ENCODE measurements around the gene PABPN1L. TPM values are rescaled to one million over a fixed set of nuclear protein-coding genes. Genes with fewer than 3 reads are reported as not detected.

Gene PABPN1L
- total and polyA plus RNA-seq, 2 of the 13 experiments (the other 11 are each of a cell fraction or from before 2014, with no cell fraction given) = not detected

DNA sequence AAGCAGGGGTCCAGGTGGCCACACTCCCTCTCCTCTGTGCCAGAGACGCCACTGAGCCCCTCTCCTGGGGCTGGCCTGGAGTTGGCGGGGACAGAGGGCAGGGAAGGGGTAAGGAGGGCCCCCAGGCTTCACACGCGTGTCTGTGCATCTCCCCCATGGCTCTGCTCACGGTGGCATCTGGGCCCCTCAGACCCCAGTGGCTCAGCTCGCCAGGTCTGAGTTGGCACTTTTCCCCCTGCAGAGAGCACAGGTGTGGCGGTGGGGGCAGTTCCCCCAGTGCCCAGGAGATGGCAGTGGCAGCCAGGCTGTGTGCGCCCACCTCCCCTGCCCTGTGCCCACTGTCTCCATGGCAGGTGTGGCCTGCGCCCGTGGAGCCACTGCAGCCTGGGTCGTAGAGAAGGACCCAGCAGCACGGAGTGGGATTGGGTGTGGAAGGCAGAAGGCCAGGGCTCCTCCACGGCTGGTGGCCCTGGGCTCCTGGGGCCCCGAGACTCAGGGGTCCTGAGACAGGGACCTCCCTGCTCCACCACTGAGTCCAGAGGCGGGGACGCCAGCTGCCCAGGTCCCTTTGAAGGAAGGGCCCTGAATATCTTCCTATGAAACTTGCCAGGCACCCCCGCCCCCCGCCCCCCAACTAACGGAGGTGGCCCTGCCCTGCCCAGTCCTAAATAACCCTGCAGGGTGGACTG, 50.4 kb downstream of the PABPN1L start (continued):
- TF ChIP-seq ZNF276 (CRISPR knock-in tag; IDR thresholded peaks at IDR 0.05; ENCODE audit: low read depth) (no peak), ZFAT (CRISPR knock-in tag; conservative IDR thresholded peaks at IDR 0.05) (no peak), ZNF484 (CRISPR knock-in tag; IDR thresholded peaks at IDR 0.05; ENCODE audit: borderline replicate concordance, low read depth) (no peak), ZNF292 (CRISPR knock-in tag; IDR thresholded peaks at IDR 0.05; ENCODE audit: borderline replicate concordance, low read depth) (no peak), HMGXB3 (CRISPR knock-in tag; IDR thresholded peaks at IDR 0.05; ENCODE audit: borderline replicate concordance) (no peak), HNF4A (CRISPR knock-in tag; IDR thresholded peaks at IDR 0.05) (no peak), USF2 (IDR thresholded peaks at IDR 0.05; ENCODE audit: low read depth, low read length) (no peak), USF2 (CRISPR knock-in tag; IDR thresholded peaks at IDR 0.05; ENCODE audit: borderline replicate concordance) (no peak), ARID3A (IDR thresholded peaks at IDR 0.05; ENCODE audit: low read depth, low read length) (no peak), HDAC1 (CRISPR knock-in tag; IDR thresholded peaks at IDR 0.05) (no peak)
- TF ChIP-seq, protein P1, sequence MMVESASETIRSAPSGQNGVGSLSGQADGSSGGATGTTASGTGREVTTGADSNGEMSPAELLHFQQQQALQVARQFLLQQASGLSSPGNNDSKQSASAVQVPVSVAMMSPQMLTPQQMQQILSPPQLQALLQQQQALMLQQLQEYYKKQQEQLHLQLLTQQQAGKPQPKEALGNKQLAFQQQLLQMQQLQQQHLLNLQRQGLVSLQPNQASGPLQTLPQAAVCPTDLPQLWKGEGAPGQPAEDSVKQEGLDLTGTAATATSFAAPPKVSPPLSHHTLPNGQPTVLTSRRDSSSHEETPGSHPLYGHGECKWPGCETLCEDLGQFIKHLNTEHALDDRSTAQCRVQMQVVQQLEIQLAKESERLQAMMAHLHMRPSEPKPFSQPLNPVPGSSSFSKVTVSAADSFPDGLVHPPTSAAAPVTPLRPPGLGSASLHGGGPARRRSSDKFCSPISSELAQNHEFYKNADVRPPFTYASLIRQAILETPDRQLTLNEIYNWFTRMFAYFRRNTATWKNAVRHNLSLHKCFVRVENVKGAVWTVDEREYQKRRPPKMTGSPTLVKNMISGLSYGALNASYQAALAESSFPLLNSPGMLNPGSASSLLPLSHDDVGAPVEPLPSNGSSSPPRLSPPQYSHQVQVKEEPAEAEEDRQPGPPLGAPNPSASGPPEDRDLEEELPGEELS (CRISPR knock-in tag; IDR thresholded peaks at IDR 0.05) = no peak
- TF ChIP-seq, protein P2, sequence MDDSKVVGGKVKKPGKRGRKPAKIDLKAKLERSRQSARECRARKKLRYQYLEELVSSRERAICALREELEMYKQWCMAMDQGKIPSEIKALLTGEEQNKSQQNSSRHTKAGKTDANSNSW (CRISPR knock-in tag; IDR thresholded peaks at IDR 0.05; ENCODE audit: borderline replicate concordance) = no peak
- TF ChIP-seq, protein P3, sequence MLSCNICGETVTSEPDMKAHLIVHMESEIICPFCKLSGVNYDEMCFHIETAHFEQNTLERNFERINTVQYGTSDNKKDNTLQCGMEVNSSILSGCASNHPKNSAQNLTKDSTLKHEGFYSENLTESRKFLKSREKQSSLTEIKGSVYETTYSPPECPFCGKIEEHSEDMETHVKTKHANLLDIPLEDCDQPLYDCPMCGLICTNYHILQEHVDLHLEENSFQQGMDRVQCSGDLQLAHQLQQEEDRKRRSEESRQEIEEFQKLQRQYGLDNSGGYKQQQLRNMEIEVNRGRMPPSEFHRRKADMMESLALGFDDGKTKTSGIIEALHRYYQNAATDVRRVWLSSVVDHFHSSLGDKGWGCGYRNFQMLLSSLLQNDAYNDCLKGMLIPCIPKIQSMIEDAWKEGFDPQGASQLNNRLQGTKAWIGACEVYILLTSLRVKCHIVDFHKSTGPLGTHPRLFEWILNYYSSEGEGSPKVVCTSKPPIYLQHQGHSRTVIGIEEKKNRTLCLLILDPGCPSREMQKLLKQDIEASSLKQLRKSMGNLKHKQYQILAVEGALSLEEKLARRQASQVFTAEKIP (CRISPR knock-in tag; IDR thresholded peaks at IDR 0.05; ENCODE audit: borderline replicate concordance) = no peak

All from HepG2 (cell line).